Effector memory CD4-positive, alpha-beta T cell (primary cell): ENCODE results near the gene ZDHHC14.

Experiments used
- DNase-seq, 3 donors: peaks; one replicate each; pipeline ENCODE4 v3.0.0-alpha.2; 2020
- H3K27ac ChIP-seq: 2 replicates; pipeline ENCODE4 v1.7.0; 2013; ENCODE audit warnings: mild to moderate bottlenecking, low read length, moderate library complexity; ENCODE audit not compliant: insufficient read depth, poor library complexity, severe bottlenecking
- H3K27me3 ChIP-seq: replicated peaks from 2 replicates; pipeline ENCODE4 v1.7.0; 2013; ENCODE audit warnings: mild to moderate bottlenecking, low read length; ENCODE audit not compliant: insufficient read depth, control insufficient read depth, poor library complexity, severe bottlenecking
- H3K36me3 ChIP-seq: 2 replicates; pipeline ENCODE4 v1.7.0; 2013; ENCODE audit warnings: mild to moderate bottlenecking, low read length, moderate library complexity; ENCODE audit not compliant: control insufficient read depth, insufficient read depth
- H3K4me1 ChIP-seq: 2 replicates; pipeline ENCODE4 v1.7.0; 2013; ENCODE audit warnings: low read length, mild to moderate bottlenecking; ENCODE audit not compliant: control insufficient read depth, insufficient read depth, poor library complexity, severe bottlenecking
- H3K4me3 ChIP-seq: 2 replicates; pipeline ENCODE4 v1.7.0; 2013; ENCODE audit warnings: low read length, low read depth, mild to moderate bottlenecking; ENCODE audit not compliant: insufficient read depth, poor library complexity, severe bottlenecking
- H3K9me3 ChIP-seq: 2 replicates; pipeline ENCODE4 v1.7.0; 2013; ENCODE audit warnings: mild to moderate bottlenecking, low read length, moderate library complexity; ENCODE audit not compliant: control insufficient read depth

Gene ZDHHC14

DNA sequence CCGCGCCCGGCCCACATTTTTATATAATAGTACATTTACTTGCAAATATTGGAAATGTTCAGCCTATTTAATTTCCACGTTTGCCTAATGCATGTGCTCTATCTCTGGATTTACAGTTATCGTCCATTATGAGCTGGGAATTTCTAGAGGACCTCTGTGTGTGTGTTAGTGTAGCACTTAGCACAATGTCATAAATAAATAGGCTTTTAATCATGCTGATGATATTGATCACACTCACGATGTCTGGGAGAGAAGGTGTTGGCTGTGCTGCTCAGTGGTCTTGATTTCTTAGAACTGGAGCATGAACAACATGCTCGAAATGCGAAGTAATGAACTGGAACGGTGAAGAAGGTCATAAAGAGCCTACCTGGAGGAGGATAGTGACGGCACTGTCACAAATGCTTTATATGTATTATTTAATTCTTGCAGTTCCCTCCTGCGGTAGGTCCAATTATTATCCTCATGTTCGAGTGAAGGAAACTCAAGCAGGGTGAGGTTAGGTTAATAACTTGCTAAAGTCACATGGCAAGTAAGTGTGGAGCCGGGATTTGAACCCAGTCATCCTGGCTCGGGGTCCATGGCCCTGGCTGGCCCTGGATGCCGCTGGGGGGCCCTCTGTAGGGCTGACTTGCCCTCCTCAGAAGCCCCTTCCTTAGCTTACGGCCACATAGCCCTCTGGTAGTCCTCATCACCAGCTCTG lies 130.8 kb downstream of the ZDHHC14 start:
- Histone ChIP-seq H3K4me3 (no peak overlapping the region), H3K27me3 (no peaks in the 10 kb centered on the region), H3K9me3 (no peaks in the 10 kb centered on the region), H3K4me1 (no peaks in the 10 kb centered on the region), H3K27ac (no peak overlapping the region), H3K36me3 (no peaks in the 10 kb centered on the region)
- no peak for DNase-seq

DNA sequence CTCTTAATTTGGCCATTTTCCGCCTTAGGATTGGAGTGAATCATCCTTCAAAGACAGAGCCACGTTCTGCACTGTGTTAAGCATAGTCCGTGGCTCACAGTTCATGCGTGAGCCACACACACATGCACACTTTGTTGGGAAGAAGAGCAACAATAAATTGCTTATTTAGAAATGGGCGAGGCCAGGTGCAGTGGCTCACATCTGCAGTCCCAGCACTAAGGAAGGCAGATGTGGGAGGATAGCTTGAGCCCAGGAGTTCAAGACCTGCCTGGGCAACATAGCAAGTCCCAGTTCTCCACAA lies 131.3 kb downstream of the ZDHHC14 start:
- no peak for DNase-seq
- H3K27me3 ChIP-seq: no peaks in the 10 kb centered on the region
- H3K9me3 ChIP-seq: no peaks in the 10 kb centered on the region
- H3K27ac ChIP-seq: no peak overlapping the region
- H3K36me3 ChIP-seq: no peaks in the 10 kb centered on the region
- no peak overlapping the region for H3K4me3 ChIP-seq
- H3K4me1 ChIP-seq: no peaks in the 10 kb centered on the region

DNA sequence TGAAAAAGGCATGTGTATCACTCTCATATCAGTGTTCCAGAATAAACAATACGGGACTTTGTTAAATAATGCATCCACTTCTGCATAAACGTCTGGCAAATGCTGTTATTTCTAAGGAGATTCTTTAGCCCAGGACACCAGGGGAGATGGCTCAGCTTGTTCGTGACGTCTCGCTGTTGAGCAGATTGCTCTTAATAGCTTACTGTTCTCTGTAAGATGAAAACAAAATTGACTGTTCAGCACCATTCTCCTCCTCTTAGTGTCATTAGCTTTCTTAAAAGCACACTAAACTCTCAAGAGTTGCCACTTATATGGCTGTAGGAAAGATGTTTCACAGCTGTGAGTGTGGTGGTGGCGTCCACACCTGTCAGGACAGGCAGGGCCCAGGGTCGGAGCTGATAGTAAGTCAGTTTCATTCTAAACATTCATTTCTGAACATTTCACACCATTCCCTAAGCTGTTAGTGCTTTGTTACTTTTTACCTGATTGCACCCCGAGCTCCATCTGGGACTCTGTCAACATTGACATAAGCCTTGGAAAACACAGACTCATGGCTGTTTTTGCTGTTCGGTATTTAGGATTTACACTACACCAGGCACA lies 132.1 kb downstream of the ZDHHC14 start:
- H3K9me3 ChIP-seq: no peaks in the 10 kb centered on the region

DNA sequence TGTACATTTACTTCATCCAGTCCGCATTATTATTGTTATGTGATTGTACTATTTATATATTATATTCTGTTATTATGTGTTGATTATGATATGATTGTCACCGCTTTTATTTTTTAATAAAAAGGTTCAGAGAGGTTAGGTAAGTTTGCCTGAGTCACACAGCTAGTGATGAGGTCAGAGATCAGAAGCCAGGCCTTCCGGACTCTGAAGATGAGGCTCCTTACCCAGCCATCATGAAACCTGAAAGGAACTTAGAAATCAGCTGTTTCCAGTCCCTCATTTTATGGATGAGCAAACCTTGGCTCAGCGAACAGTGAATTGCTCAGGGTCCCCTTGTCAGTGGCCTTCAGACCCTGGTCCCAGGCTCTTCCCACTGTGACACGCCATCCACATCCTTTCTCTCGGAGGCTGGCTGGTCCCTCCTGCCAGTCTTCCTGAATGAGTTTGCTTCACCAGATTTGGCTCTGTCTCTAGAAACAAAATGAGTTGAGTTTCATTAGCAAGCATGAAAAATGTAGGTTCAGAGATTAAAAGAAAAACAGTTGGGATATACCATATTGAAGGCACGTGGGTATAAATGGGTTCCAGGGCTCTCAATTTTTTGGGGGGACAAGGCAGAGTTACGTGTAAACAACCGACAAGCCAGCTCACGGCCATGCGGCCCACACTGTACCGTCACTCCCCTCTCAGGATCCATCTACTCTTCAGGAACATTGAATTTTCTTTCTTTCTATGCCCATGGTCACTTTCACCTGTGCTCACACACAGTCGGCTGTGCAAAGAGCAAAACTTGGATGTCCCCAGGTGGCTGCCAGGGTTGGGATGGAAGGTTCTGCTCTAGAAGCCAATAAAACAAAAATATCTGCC lies 132.9 kb downstream of the ZDHHC14 start:
- no peak for DNase-seq
- H3K9me3 ChIP-seq: no peaks in the 10 kb centered on the region
- no peak overlapping the region for H3K27ac ChIP-seq
- no peak overlapping the region for H3K4me3 ChIP-seq
- H3K27me3 ChIP-seq: no peaks in the 10 kb centered on the region
- no peaks in the 10 kb centered on the region for H3K36me3 ChIP-seq
- H3K4me1 ChIP-seq: no peaks in the 10 kb centered on the region

More for the DNA sequence above, 132.1 kb downstream of the ZDHHC14 start:
- no peak for DNase-seq
- Histone ChIP-seq H3K36me3 (no peaks in the 10 kb centered on the region), H3K27me3 (no peaks in the 10 kb centered on the region), H3K4me1 (no peaks in the 10 kb centered on the region), H3K4me3 (no peak overlapping the region), H3K27ac (no peak overlapping the region)

DNA sequence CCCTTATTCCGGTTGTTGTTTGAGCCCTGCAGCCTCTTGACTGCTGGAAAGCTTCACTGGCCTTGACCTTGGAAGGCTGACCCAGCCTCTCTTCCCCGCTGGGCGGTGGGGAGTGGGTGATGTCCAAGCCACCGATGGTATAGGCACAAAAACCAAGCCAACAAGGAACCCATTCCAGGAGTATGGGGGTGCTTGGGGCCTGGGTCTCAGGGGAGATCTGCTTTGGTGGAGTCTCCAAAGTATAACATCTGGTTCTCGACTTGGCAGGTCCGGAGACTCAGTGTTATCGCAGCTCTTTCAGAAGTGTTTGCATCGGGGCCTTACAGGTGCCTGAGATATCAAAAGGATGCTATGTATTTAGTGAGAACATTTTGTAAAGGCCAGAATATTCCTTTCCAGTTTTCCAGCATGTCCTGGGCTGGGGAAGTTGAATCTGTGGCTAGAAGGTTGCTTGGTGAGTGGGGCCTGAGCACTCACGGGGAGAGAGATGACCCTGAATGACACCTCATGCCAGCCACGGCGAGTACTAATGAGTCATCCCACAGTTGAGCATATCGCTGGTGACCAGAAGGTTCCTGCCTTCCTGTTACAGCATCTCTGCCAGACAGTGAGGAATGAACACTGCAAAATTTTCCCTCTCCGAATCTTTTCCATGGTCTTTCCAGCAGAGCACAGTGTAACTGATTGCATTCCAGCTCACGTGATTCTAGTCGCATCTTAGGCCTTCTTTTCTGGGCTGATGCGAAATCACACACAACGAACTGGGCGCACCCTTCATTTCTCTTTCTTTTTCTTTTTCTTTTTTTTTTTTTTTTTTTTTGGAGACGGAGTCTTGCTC lies 133.9 kb downstream of the ZDHHC14 start:
- Histone ChIP-seq H3K27ac (no peak overlapping the region), H3K4me3 (no peak overlapping the region), H3K9me3 (no peaks in the 10 kb centered on the region), H3K4me1 (no peaks in the 10 kb centered on the region), H3K36me3 (no peaks in the 10 kb centered on the region), H3K27me3 (no peaks in the 10 kb centered on the region)
- DNase-seq: no peak

DNA sequence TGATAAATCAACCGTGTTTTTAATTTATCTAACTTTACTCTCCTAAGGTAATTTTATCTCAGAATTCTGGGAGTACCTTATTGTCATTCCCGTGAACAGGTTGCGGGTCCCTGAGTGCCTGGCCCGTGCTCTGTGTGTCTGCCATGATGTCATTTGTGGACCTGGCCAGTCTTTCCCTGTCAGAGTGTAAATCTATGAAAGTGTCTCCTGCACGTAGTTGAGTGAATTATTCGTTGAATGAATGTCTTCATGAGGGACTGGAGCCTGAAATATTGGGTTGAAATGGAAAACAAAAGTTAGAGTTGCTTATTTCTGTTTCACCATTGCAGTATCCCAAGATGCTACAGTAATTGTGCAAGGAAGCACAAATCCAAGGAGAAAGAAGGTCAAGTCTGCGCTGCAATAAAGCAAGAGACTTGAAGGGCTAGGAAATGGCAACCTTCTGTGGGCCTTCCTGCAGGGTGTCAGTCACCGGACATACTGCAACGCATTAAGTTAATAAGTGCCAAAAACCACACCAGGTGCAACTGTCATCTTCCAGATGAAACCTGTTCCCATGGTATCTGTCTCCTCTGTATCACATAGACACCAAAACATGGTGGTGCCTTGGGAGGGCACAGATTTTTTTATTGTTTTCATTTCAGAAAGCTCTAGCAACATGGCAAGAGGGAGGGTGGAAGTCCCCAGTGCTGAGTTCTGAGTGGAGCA lies 135.5 kb downstream of the ZDHHC14 start:
- DNase-seq: no peak
- Histone ChIP-seq H3K9me3 (no peaks in the 10 kb centered on the region), H3K4me1 (no peaks in the 10 kb centered on the region), H3K4me3 (no peak overlapping the region), H3K27me3 (no peaks in the 10 kb centered on the region), H3K27ac (no peak overlapping the region), H3K36me3 (no peaks in the 10 kb centered on the region)

DNA sequence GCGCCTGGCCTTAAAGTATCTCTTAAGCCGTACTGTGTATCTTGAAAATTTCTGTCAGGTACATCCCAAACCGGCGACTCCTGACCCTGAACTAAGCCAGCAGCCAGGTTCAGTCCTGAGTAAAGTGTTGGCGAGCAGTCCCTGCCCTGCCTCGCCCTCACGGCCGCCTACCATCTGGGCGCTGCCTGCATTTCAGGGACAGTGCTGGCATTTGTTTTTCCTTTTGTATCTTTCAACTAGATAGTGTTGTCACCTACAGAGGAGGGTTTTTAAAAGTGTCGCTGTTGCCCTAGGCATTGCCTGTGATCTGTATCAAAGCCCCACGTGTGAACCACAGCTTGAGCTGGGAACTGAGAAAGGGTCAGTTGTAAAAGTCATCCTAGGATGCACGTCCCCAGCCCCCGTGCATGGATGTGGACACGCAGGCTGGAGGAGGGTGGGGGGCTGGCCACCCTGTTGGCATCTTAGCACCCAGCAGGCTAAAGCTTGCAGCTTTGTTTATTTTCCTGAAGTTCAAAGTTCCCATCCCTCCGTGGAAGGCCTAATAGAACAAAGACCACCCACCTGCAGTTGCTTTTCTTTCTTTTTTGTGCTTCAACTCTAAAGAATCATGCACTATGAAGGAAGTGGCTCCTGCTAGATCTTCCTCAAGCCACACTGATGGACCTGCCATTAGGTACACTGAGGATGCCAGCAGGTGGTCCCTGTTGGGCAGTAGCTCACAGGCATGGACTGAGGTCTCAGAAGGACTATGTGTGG lies 136.8 kb downstream of the ZDHHC14 start:
- DNase-seq: no peak
- H3K4me3 ChIP-seq: no peak overlapping the region
- H3K9me3 ChIP-seq: no peaks in the 10 kb centered on the region
- H3K36me3 ChIP-seq: no peaks in the 10 kb centered on the region
- H3K27ac ChIP-seq: no peak overlapping the region
- H3K27me3 ChIP-seq: no peaks in the 10 kb centered on the region
- no peaks in the 10 kb centered on the region for H3K4me1 ChIP-seq

DNA sequence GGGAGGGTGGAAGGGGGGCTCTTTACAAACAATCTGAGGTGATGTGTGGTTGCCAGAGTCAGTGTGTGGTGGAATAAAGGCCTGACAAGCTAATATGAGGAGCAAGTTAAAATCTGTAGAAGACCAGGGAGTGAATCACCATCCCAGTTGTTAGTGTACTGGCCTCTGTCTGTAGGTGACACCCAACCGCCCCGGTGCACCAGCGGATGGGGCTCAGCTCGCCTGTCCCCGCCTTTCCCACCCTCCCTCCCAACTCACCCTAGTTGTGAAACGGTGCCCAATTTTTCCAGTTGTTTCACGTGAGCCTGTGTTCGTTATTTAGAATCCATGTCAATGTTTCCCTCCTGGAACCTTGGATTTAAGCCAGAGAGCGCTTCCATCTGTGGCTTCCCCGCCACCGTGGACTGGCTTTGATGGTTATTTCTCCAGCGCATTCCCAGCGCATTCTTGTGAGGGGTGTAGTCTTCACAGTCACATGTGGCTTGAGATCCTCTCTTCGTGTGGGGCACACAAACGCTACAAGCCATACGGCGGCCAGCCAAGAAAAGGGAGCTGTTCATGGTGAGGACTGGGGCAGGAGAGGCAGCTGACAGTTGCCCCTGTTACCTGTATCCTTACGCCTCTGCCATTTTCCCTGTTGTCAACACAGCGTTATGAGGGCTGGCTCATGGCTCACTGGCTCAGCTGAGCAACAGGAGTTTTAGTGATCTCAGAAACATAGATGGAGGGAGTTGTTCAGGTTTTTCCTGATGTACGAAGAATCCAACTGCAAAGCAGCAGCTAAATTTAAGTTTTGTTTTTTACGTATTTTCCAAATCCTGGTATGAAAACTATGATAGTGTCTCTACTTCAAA lies 137.6 kb downstream of the ZDHHC14 start:
- no peaks in the 10 kb centered on the region for H3K9me3 ChIP-seq
- no peaks in the 10 kb centered on the region for H3K4me1 ChIP-seq
- H3K27me3 ChIP-seq: no peaks in the 10 kb centered on the region
- no peak overlapping the region for H3K4me3 ChIP-seq
- H3K27ac ChIP-seq: no peak overlapping the region
- no peak for DNase-seq
- H3K36me3 ChIP-seq: no peaks in the 10 kb centered on the region
